Adrenal gland (tissue), 5 donors: ENCODE data around the gene CD247.

Source experiments
- POLR2A ChIP-seq, 2 donors: fragments of 450-650 bp; IDR thresholded peaks; one replicate each; pipeline ENCODE4 v1.6.1; 2017; ENCODE audit warnings: antibody characterized with exemption in 2 of 2, mild to moderate bottlenecking in 2 of 2, moderate library complexity in 1 of 2
- TF ChIP-seq, protein P1 (sequence below), 6 experiments: fragments of 450-650 bp in 4 of 6; fragments of 200-600 bp in 2 of 6; sonication (generic) in 1 of 6; IDR thresholded peaks; 1 replicate in 5 of 6; 2 replicates in 1 of 6; pipeline versions ENCODE4 v1.5.1 to v1.8.0; 2016 to 2021; ENCODE audit warnings: antibody characterized with exemption in 6 of 6, mild to moderate bottlenecking in 2 of 6, moderate library complexity in 1 of 6
- donor health status: DM: no; HTN: no; CAD: no.

DNA sequence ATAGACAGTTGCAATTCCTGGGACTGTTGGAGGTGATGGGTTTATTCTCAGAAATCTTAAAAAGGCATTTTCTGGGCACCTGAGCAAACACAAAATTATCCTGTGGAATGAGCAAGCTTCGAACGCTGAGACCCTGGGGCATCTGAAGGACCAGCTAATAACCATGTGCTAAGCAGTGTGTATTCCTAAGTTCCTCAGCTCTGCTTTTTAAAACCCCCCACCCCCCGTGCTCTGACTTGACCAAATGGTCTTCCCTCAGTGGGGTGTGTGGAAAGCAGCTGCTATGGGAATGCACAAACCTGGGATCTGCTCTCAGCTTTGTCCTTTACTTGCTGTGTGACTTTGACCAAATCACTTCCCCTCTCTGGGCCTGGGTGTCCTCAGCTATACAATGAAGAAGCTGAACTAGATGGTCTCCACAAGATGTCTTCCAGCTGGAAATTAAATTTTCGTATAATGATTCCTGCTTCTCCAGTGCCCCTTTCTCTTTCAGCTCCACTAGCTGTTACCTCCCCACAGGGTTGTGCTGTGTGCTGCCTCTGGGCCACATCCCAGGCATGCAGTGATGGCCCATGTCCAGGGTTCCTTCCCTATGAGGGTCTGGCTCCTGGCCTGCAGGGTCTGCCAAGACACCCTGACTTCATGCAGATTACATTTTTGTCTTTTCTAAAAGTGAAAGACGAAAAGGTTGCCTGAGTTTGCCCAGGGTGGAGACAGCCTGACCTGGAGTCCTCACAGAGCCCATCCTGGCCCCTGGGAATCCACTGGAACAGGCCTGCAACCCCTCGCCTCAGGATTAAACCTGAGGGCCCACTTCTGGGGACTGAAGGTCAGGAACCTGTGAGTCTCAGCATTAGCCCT lies 14.9 kb upstream of the CD247 start:
- TF ChIP-seq, protein P1, sequence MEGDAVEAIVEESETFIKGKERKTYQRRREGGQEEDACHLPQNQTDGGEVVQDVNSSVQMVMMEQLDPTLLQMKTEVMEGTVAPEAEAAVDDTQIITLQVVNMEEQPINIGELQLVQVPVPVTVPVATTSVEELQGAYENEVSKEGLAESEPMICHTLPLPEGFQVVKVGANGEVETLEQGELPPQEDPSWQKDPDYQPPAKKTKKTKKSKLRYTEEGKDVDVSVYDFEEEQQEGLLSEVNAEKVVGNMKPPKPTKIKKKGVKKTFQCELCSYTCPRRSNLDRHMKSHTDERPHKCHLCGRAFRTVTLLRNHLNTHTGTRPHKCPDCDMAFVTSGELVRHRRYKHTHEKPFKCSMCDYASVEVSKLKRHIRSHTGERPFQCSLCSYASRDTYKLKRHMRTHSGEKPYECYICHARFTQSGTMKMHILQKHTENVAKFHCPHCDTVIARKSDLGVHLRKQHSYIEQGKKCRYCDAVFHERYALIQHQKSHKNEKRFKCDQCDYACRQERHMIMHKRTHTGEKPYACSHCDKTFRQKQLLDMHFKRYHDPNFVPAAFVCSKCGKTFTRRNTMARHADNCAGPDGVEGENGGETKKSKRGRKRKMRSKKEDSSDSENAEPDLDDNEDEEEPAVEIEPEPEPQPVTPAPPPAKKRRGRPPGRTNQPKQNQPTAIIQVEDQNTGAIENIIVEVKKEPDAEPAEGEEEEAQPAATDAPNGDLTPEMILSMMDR (IDR thresholded peaks at IDR 0.05), result no peak
- no peak for TF ChIP-seq POLR2A (IDR thresholded peaks at IDR 0.05)
